Measurements from ENCODE around the gene KIF2A.

Gene KIF2A

DNA sequence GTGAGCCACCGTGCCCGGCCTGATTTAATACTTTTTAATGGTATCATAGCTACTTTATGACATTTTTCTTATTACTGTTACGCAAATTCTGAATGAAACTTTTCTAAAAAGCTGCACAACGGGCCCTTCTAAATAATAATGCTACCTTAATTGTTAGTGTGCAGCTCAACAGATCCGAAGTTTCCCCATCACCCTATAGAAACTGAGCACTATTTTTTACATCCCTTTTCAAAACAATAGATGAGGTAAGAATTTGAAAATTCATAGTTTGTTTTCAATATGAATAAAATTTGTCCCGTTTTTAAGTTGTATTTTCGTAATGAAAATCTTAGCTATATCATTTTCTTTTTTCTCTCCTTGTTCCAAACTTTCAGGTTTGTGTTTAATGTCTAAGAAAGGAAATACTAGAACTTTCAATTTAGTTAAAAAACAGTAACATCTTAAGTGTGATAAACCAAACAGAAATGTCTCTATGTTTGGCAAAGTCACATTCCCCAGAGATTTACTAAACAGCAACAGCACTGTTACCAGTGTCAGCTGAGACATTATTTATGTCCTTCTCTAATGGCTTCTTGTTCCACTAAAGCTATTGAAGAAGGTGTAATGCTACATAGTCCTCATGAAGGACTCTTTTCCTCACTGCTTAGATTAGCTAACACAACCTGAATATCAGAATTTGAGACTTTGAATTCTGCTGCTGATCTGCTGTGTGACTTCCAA lies 22.9 kb downstream of the KIF2A start:
- no peak for DNase-seq (ENCODE audit: low read depth in 2 of 2)

DNA sequence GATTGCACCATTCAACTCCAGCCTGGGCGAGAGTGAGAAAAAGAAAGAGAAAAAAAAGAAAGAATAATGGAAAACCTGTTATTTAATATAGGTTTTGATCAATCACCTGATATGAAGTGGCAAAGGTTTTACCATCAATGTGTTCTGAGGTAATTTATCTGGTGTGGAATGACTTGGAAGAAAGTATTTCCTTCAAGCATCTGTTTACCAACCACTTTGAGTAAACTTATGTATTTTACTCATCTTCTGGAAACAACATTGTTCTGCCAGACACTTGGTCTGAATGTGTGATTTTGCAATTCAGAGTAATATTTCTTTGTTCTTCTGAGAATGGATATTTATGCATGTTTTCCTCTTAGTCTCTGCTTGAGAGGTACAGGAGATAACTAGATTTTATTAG lies 24.3 kb downstream of the KIF2A start:
- DNase-seq (ENCODE audit: low read depth in 2 of 2) = no peak

DNA sequence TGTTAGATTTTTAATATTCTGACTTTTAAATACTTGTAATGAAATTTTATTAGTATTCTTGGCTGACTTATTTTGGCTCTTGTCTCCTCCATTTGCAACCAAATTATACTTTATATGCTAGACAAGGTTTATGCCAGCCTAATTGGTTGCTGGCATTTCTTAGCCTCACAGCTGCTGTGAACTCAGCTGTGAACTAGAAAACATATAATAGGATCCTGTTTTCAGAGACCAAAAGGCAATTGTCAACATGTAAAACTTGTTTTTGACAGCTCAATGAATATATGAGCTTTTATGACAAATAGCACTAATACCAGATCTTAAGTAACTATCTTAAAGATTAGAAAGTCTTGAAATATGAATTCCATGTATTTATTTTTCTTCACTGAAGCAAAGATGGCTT lies 25.9 kb downstream of the KIF2A start:
- DNase-seq (ENCODE audit: low read depth in 2 of 2) = no peak

DNA sequence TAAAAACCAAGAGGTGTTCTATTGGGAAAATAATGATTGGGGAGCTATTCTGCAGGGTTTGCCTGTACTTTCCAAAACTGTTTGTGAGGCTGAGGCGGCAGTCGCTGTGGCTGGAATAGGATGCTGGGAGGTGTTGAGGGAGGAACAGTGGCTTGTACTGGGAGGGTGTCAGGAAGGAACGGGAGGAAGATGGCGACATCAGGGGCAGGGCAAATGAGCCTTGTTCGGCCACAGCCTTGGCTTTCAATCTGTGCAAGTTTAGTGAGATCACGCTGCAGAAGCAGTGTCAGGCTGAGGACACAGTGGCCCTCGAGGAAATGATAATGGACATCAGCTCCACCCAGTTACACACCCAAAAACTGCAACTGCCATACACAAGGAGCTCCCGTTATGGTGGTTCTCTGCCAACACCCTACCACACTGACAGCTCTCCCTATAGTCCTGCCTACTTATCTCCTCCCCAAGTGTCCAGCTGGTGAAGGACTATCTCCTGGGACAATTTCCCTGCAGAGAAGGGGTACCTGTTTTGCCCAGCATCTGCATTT lies 27.3 kb downstream of the KIF2A start:
- no peak for DNase-seq (ENCODE audit: low read depth in 2 of 2)

DNA sequence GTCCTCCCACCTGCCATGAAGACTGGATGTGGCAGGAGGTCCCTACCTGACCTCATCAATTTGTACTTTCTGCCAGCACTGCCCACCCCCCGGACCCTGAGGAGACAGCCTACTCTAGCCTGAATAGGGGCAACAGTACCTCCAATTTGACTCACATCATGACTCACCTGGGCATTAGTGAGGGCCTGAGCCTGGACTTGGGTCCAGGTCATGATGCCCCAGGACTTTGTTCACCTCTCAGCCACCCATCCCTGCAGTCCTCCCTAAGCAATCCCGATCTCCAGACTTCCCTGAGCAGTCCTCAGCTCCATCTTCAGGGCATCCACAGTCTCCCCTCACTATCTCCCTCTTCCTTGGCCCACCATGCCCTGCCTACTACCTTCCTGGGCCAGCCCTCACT lies 28.1 kb downstream of the KIF2A start:
- no peak for DNase-seq (ENCODE audit: low read depth in 2 of 2)

DNA sequence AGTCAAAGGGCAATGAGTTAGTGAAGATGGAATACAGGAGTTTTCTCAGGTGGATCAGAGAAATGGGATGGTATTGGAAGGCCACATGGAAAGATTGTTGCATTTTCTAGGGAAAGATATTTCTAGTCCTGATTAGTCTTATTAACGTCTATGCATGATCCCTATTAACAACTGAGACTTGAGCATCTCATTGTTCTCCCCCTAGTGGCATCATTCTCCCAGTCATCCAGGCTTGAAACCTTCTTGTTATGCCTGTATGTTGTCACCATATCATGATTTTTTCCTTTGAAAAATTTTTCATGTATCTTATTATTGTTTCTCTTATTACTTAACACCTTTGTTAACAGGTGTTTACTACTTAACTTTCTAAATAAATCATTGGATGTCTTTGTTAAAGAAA lies 34.4 kb downstream of the KIF2A start:
- DNase-seq (ENCODE audit: low read depth in 2 of 2) = no peak

DNA sequence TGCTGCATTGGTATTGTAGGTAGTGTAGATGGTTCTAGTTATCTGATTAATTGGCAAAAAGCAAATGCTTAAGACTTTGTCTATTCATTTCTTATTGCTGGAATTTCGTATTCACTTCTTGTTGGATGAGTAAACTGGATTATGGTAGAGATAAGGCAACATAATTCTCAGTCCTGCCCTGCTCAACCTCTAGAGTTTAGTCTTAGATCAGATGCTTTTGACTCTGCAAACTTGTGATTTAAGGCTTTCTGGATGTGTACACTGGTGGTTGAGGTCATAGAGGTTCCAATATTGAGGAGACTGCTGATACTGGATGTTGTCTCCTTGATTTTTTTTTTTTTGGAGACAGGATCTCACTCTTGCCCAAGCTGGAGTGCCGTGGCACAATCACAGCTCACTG lies 35.0 kb downstream of the KIF2A start:
- DNase-seq (ENCODE audit: low read depth in 2 of 2) = no peak

DNA sequence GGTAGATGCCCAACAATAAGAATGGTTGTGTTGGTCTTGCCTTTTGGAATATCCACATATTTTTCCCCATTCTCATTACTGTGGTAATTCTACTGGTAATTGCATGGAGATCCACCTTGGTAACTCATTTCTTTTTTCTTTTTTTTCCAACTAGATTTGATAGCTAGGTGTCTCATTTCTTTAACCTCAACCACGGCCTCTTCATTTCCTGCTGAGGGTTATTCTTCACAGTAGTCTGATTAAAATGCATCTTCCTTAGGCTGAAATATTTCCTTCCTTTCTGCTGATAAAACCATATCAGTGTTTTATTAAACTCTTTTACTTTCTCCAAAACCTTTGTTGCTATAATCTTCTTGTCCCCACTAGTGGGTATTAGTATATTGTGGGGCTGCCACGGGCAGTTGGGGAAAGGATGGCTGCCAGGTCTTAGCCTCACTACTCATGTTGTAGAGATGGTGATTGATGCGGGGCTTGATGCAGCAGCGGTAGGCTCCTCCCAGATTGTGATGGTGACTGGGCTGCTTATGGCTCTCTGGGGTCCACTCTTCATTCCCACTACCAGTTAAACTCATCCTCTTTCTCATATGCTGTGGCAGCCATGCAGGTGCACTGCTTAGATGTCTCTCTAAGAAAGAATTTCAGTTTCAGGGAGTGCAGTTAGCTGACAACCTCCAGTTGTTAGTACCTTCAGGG lies 35.9 kb downstream of the KIF2A start:
- DNase-seq (ENCODE audit: low read depth in 2 of 2) = no peak

DNA sequence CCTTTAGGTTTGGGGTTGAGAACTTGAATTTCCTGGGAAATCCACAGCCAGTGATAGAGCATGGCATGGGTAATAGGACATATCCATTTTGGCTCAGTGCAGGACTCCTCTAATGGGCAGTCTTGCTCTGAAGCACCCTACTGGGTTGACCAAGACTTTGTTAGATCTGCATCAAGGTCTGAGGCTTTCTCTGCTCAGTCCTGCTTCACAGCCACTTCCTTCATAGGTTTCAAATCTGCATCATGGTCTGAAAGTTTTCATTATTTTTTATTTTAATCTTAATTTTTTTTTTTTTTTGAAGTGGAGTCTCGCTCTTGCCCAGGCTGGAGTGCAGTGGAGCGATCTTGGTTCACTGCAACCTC lies 36.5 kb downstream of the KIF2A start:
- no peak for DNase-seq (ENCODE audit: low read depth in 2 of 2)

DNA sequence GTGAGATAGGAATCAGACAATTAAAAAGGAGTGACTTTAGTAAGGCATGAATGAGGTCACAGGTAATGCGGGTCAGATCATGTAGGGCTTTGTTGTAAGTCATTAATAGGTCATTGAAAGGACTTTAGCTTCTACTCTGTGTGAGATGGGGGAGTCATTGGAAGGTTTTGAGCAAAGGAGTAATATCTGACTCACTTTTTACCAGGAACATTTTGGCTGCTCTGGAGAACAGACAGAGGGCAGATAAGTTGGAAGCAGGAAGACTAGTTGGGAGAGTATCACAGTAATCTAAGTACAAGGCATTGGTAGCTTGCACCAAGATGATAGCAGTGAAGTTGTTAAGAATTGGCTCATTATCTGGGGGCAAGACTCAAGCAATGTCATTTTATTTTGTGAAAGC lies 37.4 kb downstream of the KIF2A start:
- DNase-seq (ENCODE audit: low read depth in 2 of 2) = no peak

DNA sequence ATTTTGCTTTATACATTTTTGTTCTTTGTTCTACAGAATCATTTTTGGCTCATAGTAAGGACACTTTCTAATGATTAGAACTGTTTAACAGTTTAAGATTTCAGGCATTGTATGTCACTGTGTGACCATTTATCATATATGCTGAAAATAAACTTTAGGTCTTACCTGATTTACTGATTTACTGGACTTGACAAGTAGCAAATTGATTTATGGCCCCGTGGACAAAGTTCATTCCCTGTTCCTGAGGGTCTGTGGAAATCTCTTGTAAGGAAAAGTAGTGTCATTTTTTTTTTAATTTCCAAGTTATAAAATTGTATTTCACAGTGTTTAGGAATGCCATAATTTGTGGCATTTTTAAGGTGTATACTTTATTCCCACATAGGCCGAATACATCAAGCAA lies 40.7 kb downstream of the KIF2A start:
- DNase-seq (ENCODE audit: low read depth in 2 of 2) = no peak

DNA sequence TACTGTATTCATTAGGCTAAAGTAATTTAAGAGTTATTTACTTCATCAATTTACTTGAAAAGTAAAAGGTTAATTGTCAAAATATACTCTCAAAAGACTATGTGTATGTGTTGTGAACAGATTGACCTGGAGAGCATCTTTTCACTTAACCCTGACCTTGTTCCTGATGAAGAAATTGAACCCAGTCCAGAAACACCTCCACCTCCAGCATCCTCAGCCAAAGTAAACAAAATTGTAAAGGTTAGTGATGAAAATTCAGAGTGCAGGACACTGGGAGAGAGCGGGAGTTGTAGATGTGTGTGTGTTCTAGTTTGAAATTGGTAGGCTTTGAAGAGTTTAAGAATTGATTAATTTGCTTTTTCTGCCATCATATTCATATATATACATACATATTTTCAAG lies 41.9 kb downstream of the KIF2A start:
- DNase-seq (ENCODE audit: low read depth in 2 of 2) = no peak

DNA sequence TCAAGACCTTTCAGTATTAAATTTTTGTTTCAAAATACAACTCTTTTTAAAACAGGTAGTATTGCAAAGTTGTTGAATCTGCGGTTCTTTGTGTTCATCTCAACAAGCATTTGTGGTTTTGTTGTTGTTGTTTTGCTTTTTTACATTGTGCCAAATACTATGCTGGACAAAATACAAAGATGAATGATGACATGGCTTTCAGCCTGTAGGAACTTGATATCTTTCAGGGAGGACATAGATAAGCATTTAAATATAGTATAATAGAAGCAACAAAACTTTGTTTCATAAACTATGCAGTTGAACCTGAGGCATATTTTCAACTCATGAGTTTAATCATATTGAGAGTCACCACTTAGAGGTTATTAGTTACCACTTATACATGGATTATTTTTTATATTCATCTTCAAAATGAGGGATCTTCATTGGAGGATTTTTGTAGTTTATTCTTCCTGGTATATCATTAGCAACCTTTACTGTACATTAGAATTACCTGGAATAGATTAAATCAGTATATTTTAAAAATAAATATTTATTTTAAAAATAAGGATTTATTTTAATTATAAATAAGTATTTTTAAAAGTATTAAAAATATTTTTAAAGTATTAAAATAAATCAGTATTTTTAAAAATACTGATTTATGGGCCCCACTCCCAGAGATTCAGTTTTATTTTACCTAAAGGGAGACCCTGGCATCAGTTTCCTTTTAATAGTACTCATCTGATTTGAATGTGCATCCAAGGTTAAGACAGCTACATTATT lies 42.9 kb downstream of the KIF2A start:
- DNase-seq (ENCODE audit: low read depth in 2 of 2) = no peak

DNA sequence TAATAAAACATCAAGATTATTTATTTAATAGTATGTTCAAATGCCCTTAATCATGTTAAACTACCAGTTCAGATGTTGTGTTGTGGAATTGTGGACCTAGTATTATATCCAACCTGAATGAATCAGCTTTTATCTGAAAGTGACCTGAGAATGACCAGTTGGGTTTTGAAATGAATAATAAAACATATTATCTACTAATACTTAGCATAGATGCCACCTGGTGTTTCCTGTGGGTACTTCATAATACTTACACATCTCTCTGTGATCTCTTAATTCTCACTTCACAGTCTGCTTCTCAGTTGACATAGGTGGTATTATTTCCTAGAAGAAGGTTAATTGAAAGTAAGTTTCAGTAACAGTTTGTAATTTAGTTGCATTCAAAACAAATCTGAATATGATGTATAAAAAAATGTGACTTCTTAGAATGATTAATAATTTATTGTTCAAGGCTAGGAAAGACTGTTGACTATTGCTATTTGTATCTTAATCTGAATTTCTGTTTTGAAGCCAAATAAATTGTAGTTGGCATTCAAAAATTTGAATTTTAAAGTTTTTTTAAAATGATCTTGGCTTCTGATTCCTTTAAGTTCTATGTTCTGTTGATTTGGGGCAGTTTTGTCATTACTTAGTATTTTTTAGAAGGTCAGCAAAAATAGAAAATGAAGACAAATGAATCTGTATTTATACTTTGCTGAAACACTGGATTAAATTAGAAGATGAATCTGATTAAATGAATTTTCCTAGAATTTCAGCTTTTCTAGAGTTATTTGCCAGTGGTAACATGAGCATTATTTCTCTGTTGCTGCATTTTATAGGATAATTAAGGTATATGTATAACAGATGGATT lies 48.2 kb downstream of the KIF2A start:
- DNase-seq (ENCODE audit: low read depth in 2 of 2) = peak; percentile 3 to 9

DNA sequence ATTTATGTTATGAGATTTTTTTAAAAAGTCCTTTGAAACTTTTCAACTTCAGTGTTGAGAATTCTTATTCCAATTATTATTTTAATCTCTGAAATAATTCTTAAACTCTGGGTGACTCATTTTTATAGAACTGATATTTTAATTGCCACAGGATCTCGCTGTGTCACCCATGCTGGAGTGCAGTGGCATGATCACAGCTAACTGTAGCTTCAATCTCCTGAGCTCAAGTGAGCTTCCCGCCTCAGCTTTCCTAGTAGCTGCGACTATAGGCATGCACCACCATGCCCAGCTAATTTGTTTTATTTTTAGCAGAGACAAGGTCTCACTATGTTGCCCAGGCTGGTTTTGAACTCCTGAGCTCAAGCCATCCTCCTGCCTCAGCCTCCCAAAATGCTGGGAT lies 56.7 kb downstream of the KIF2A start:
- DNase-seq (ENCODE audit: low read depth in 2 of 2) = no peak

DNA sequence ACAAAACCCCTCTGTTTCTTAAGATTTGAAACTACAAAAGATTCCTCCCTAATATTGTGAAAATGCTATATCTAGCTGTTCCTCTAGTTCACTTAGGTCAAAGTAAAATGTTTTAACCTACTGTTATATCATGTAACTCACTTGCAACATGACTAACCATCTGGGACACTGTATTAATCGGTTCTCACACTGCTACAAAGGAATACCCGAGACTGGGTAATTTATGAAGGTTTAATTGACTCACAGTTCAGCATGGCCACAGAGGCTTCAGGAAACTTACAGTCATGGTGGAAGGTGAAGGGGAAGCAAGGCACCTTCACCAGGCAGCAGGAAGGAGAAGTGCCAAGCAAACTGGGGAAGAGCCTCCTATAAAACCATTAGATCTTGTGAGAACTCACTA lies 63.0 kb downstream of the KIF2A start:
- DNase-seq (ENCODE audit: low read depth in 2 of 2) = no peak

DNA sequence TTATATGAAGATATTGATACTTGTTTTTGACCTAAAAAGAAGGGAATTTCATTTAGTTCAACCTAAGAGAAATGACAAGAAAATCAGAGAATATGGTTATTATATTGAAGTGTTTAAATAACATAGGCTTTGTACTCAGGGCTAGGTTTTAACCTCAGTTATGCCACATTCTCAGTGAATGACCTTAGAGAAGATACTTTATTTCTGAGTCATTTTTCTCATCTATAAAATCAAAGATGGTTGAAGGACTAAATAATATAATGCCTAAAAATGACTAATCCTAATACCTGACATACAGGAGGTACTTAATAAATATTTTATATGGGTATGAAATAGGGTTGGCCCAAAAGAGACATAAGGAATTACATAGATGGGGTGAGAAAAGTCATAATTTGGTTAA lies 65.4 kb downstream of the KIF2A start:
- no peak for DNase-seq (ENCODE audit: low read depth in 2 of 2)

DNA sequence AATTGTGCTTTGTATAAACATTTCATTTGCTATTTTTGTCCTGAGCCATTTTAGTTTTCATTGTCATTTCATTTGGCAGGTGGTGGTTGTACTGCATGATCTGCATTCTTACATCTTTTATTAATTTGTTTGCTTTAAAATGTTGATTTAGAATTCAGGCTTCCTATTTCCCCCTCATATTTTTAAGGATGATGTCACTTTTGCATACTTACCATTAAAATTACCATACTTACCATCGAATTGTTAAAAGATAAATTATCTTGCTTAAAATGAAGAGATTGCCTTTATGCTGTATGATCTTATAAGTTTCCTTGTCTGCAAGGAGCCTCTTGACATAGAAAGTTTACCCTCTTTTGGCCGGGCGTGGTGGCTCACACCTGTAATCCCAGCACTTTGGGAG lies 66.6 kb downstream of the KIF2A start:
- DNase-seq (ENCODE audit: low read depth in 2 of 2) = no peak

DNA sequence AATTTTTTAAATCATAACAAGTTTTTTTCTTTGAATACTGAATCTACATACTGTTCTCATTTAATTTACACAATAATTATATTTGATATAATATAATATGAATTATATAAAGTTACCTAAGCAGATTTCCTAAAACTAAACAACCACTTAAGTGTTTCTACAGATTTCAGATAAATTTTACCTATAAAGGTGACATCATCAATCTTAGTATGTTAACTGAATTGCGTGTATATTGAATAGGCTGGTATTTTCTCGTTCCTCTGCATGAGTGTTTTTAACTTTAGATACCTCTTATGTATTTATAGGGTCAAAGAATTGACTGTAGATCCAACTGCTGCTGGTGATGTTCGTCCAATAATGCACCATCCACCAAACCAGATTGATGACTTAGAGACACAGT lies 67.4 kb downstream of the KIF2A start:
- DNase-seq (ENCODE audit: low read depth in 2 of 2) = no peak

DNA sequence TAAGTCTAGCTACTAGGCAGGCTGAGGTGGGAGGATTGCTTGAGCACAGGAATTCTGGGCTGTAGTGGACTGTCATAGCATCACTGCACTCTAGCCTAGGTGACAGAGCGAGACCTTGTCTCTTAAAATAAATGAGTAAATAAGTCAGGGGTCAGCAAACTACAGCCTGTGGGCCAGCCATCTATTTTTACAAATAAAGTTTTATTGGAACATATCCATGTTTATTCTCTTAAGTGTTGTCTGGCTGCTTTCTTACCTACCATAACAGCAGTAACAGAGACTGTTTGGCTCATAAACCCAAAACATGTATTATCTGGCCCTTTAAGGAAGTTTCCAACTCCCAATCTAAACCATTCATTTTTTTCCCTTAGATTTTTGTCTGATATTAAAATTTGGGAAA lies 68.1 kb downstream of the KIF2A start:
- no peak for DNase-seq (ENCODE audit: low read depth in 2 of 2)

DNA sequence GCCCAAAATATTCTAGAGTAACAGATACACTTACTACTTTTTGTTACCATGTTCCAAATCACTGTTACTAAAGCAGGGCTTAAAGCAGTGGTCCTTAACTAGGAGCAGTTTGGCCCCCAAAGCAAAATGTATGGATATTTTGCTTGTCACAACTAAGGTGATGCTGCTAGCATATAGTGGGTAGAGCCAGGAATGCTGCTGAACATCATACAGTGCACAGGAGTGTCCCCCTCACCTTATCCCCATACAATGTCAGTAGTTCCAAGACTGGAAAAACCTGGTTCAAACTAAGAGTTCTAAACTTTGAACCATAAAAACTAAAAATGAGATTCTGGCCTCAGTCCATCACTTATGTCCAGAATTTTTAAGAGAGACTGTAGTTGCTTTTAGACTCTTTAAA lies 69.6 kb downstream of the KIF2A start:
- no peak for DNase-seq (ENCODE audit: low read depth in 2 of 2)

DNA sequence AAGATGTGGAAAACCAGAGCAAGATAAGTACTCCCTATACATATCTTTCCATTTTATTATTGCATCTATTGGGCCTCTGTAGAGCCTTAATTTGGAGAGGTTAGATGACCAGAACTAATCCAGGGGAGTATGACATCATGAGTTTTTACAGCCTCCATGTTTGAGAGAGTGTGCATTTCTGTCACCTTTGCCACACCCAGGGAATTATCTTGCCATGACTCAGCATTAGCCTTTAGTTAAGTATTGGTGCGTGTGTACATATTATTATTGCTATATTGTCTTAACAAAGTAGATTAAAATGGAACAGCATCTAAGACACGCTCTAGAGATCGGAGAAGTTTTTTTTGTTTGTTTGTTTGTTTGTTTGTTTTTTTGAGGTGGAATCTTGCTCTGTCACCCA lies 70.1 kb downstream of the KIF2A start:
- no peak for DNase-seq (ENCODE audit: low read depth in 2 of 2)
